Measurements from ENCODE around the gene GUK1. TPM values are rescaled to one million over a fixed set of nuclear protein-coding genes. Genes with fewer than 3 reads are reported as not detected.
A peak's percentile ranks its signal among the peaks of the same experiment; 100 is the strongest.

GUK1 gene
- total RNA-seq, 1 donor from 2014 or later = 718 TPM

DNA sequence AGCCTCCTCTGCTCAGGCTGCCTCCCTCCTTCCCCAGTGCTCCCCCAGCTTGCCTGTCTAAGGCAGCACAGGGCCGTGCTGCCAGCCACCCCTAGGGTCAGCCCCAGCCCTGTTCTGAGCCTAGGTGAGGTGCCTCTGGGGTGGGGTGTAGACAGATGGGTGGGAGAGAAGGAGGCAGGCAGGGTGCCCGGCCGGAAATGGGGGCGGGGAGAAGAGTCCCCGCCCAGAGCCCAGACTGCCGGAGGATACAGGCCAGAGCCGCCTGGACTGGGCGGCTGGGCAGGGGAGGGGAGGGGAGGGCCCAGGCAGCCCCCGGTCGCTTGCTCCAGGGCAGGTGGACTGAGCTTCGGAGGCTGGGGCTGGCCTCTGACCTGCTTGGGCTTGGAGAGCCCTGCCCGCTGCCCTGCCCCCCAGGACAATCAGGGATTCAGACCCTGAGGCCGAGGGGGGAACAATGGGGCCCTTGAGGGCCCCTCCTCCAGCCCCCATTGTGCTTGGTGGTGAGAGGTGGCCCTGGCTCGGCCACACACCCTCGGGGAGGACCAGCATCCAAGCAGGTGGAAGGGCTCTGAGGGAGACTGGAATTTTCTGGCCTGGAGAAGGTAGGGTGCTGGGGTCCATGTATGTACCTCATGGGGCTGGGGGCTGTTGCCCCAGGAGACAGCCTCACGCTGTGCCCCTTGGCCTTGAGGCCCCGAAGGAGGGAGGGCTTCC lies 9.5 kb downstream of the GUK1 start, which contains the start of gene GJC2:
GJC2 (plus strand) TSS at position 525 of the 714 bp plus-strand sequence. CDS start 7,829 bp downstream, outside the sequence.
- DNase-seq (ENCODE audit: low read depth in 2 of 2) = peak in 1 of 2 donors; percentile 22

DNA sequence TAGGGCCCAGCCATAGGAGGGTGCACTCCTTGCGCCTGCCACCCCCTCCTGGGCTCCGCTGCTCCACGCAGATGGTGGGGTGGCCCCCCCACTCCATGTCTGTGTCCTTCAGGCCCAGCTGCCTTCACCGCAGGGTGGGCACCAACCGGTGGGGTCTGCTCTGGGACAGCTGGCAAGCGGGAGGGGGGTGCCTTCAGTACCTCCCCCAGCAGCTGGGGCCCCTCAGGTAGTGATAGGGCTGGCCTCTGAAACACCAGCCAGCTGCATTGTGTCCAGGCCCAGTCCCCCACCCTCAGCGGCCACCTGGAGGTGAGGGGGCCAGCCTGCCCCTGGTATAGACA lies 10.0 kb downstream of the GUK1 start:
- DNase-seq (ENCODE audit: low read depth in 2 of 2) = no peak

DNA sequence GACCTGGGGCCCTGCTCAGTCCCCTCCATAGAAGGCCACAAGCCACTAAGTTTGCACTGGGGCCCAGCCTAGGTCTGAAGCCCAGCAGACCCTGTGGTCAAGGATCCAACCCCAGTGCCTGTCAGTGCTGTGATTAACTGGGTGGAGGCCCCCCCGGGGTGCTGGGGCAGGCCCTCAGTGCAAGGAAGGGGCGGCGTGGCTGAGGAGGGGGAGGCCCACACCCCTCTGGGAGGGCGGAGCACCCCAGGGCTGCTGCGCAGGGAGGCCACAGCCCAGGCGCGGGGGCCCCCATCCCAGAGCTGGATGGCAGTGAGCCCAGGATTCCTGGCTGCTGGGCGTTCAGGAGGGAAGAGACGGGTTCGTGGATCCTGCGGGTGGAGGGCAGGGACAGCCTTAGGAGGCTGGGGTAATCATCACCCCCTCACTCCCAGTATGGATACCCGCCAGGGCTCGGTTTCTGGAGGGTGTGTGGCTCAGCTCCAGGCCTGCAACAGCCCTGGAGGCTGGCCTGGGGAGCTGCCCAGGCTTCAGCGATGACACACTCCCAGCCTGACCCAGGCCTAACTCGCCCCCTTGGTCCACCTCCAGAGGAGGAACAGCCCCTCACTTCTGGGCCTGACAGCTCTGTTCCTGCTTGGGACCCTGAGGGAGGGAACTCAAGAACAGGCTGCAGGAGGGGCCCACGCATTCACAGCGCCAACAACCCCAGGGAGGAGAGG lies 10.5 kb downstream of the GUK1 start:
- DNase-seq (ENCODE audit: low read depth in 2 of 2) = no peak

DNA sequence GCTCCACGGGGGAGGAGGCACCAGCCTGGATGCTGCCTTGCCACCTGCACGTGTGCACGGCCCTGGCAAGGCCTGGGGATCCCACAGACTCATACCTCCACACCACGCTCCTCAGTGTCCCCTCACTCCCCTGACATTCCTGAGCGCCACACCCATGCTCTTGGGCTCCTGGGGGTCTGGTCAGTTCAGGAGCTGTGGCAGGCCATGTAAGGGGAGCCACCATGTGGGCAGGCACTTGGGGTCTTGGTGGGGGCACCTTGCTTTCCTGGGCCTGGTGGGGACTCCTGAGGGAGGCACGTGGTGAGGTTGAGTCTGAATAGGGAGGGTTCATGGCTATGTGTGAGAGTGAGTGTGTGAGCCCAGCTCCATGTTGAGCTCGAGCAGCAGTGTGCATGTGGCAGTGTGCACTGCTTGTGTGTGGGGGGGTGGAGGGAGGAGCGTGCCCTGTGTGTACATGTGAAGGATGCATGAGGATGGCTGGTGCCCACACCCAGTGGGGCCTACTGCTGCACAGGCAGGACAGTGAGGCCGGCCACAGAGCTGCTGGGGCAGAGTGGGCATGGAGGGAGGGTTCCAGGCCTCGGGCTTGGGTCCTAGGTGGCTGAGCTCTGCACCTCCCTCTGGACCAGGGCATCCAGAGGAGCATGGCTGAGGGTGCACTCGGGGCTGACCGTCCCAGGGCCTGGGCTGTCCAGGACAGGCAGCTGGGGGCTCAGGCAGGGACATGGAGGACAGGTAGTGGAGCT lies 11.3 kb downstream of the GUK1 start:
- no peak for DNase-seq (ENCODE audit: low read depth in 2 of 2)

DNA sequence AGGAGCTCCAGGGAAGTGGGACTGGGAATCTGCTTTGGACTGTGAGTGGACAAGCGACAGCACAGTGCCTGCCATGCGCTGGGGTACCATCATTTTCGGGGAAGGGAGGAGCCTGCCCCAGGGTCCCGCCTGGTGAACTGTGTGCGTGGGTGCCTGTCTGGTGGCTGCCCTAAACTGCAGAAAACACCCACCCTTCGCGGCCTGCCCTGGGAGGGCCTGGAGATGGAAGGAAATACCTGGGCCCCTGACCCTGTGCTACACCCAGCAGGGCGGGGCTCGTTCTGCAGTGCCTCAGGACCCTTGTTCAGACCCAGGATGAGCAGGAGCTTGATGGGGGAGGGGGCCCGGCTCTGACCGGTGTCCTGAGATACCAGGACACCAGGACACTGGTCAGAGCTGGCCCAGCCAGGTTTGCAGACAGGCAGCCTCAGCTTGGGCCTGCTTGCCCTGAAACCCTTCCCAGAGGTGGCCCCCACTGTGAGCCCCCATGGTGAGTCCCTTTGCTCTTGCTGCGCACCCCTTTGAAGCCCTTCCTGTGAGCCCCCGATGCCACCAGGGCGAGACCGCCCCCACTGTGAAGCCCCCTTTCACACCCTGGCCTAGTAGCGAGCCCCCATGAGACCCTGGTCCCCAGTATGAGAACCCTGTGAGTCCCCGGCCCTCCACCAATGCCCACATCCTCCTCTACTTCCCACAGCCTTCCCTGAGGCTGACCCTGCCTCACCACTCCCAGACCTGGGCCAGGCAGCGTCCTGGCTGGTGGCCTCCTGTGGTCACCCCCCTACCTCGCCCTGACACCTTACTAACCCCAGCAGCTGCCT lies 12.2 kb downstream of the GUK1 start:
- no peak for DNase-seq (ENCODE audit: low read depth in 2 of 2)

DNA sequence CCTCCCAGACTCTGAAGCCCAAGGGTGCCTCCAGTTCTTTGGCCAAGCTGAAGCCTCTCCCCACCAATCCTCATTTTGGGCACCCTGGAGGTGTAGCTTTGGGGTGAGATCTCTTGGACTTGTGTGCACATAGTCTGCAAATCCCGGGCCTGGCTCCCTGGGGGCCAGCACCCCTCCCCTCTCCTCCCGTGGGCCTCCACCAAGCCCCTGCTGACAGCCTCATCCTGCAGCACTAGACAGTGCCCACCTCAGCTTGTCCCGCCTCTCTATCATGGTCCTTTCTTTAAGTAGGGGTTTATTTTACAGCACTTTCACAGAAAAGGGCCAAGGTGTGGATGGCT lies 12.8 kb downstream of the GUK1 start:
- DNase-seq (ENCODE audit: low read depth in 2 of 2) = no peak

DNA sequence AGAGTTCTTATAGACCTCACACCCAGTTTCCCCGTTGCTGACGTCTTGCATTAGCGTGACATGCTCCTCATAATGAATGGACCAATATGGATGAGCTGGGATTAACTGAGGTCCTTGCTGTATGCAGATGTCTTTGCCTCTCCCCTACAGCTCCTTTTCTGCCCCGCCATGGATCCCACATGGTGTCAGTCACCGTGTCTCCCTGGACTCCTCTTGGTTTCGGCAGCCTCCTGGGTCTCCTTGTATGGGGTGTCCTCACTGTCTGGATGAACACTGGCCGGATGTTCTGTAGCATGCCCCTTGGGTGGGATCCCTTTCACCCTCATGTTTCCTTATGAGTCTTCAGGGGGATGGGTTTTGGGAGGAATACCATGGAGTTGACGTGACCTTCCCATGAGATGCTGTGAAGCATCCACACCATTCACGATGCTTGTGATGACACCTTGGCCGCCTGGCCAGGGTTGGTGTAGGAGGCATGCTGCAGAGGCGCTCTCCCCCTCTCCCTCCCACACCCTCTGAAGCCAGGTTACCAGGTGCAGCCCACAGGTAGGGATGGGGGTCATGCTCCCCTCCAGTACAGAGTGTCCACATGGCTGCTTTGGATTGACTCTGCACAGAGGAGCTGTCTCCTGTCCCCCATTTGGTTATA lies 14.1 kb downstream of the GUK1 start:
- no peak for DNase-seq (ENCODE audit: low read depth in 2 of 2)

DNA sequence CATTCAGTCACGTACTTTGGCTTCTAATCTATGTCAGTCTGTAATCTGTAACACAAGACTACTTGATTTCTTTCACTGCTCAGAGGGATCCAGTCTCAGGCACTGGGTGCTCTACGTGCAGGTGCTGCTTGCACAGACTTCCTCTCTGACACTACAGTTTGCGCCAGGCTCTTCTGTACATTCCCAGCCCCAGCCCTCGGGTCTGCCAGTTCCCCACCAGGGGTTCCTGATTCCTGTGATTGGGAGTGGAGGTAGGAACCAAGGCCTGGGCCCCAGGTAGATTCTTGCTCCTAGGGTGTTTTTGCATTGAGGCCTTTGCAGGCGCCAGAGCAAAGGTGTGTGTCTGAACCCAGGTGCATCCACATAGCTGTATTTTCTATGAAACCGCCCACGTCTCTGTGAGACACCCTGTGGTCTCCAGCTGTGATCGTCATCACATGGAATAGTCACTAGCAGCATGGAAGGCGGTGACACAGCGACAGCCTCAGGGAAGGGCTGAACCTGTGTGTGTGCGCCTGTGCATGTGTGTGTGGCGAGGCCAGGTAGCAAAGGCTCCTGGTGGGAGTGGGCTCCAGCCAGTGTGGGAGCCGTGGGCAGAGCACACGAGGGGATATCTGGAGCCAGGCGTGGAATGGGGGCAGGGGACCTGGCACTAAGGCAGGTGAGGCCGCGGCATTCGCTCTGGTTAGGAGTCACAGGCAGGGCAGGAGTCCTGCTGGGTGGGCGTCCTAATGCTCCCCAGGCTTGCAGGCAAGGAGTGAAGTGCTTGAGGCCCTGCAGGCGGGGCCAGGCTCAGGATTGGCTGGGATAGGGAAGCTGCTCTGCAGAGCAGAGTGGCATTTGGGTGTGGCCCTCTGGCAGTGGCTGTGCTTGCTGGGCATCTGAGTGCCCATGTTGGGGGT lies 14.8 kb downstream of the GUK1 start:
- no peak for DNase-seq (ENCODE audit: low read depth in 2 of 2)

DNA sequence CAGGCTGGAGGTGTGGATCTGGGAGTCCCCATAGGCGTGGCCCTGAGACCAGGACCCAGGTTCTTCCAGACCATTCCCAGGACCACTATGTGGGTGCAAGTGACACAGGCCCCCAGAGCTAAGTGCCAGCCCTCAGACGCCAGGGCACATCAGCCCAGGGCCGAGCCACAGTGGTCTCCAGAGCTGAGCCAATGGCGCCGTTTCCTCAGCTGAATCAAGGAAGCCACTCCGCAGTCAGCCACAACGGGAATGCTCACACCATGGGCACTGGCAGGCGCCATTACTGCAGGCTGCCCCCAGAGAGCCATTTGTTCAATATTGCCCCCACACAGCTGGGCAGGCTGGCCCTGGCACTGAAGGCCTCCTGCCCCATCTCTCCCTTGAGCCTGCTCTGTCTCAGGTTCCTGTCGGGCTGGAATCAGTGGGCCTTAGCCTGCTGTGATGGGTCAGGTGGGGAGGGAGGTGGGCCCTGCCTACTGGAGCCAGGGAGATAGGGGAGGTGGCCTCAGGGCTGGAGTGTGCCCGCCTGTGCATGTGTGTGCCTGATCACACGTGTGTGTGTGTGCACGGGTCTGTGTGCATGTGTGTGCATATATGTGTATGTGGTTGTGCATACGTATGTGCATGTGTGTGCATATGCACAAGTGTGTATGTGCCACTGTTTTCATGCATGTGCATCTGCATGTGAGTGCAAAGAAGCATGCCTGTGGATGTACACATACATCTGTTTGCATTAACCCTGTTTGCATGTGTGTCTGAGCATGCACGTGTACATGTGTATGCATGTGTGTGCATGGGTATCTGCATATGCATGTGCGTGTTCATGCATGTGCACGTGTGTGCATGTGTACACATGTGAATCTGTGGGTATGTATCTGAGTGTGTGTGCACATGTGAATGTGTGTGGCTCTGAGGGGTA lies 15.8 kb downstream of the GUK1 start:
- DNase-seq (ENCODE audit: low read depth in 2 of 2) = no peak

DNA sequence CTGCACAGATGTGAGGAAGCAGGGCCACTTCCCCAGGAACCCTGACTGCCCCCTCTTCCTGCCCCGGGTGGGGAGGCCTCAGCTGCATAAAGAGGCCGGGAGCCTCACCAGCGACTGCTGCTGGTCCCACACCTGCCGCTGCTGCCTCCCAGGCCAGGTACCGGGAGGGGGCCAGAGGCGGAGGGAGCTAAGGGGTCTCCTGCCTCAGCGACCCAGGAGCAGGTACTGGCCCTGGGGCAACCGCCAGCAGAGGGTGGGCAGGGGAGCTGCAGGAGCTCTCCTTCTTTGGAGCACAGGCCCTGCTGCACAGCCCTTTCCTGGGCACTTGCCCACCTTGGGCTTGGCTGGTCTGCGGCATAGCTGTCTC lies 16.4 kb downstream of the GUK1 start:
- no peak for DNase-seq (ENCODE audit: low read depth in 2 of 2)

DNA sequence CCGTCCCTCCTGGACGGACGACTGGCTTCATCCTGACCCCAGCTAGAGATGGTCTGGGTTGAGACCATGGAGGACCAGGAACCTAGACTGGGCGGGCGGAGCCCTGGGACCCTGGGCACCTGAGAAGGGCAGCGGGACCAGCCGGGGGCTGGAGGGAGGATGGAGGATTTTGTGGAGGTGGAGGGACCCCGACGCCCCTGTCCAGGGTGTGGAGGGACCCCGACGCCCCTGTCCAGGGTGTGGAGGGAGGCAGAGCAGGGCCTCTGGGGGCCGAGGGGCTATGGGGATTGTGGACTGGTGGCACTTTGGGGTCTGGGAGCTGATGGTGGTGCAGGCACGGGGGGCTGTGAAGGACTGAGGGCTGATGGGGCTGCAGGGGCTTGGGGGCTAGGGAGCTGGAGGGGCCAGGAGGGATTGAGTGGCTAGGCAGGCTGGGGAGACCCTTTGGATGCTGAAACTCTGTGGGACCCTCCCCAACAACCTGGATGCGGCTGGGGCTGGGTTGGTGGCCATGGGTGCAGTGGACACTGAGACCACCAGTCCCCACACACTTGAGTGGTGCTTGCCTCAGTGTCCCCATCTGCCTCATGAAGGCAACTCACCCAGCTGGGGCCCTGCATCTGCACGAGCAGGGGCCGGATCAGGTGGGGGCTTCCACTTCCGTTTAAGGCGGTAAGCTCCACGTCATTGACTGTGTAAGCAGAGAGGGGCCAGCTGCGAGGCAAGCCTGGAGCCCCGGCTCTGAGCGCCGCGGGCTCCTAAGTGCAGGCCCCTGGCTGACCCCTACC lies 17.1 kb downstream of the GUK1 start:
- no peak for DNase-seq (ENCODE audit: low read depth in 2 of 2)

DNA sequence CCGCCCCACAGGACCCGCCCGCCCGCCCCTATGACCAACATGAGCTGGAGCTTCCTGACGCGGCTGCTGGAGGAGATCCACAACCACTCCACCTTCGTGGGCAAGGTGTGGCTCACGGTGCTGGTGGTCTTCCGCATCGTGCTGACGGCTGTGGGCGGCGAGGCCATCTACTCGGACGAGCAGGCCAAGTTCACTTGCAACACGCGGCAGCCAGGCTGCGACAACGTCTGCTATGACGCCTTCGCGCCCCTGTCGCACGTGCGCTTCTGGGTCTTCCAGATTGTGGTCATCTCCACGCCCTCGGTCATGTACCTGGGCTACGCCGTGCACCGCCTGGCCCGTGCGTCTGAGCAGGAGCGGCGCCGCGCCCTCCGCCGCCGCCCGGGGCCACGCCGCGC lies 17.6 kb downstream of the GUK1 start:
- DNase-seq (ENCODE audit: low read depth in 2 of 2) = no peak

DNA sequence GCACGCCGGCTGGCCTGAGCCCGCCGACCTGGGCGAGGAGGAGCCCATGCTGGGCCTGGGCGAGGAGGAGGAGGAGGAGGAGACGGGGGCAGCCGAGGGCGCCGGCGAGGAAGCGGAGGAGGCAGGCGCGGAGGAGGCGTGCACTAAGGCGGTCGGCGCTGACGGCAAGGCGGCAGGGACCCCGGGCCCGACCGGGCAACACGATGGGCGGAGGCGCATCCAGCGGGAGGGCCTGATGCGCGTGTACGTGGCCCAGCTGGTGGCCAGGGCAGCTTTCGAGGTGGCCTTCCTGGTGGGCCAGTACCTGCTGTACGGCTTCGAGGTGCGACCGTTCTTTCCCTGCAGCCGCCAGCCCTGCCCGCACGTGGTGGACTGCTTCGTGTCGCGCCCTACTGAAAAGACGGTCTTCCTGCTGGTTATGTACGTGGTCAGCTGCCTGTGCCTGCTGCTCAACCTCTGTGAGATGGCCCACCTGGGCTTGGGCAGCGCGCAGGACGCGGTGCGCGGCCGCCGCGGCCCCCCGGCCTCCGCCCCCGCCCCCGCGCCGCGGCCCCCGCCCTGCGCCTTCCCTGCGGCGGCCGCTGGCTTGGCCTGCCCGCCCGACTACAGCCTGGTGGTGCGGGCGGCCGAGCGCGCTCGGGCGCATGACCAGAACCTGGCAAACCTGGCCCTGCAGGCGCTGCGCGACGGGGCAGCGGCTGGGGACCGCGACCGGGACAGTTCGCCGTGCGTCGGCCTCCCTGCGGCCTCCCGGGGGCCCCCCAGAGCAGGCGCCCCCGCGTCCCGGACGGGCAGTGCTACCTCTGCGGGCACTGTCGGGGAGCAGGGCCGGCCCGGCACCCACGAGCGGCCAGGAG lies 18.3 kb downstream of the GUK1 start:
- no peak for DNase-seq (ENCODE audit: low read depth in 2 of 2)

DNA sequence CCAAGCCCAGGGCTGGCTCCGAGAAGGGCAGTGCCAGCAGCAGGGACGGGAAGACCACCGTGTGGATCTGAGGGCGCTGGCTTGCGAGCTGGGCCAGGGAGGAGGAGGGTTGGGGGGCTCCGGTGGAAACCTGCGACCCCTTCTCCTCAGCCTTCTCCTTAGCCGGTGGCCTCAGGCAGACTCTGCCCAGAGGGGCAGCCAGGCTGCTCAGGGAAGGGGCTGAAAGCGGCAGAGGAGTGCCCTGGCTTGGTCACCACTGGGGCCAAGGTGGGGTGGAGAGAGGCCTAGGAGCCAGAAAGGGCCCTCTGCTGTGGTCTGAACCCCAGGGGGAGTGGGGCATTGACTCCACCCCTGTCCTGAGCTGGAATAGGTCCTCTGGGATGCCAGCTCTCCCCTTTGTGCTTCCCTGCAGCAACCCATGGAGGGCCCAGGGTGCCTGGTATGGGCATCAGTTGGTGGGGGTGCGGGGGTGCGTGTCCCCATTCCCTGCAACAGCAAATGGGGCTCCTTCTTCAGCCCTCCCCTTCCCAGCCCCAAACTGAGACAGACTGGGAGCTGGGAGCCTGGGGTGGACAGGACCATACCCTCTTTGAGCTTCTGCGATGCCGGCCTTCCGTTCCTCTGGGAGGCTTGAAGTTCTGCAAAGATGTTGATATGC lies 19.1 kb downstream of the GUK1 start:
- DNase-seq (ENCODE audit: low read depth in 2 of 2) = no peak

DNA sequence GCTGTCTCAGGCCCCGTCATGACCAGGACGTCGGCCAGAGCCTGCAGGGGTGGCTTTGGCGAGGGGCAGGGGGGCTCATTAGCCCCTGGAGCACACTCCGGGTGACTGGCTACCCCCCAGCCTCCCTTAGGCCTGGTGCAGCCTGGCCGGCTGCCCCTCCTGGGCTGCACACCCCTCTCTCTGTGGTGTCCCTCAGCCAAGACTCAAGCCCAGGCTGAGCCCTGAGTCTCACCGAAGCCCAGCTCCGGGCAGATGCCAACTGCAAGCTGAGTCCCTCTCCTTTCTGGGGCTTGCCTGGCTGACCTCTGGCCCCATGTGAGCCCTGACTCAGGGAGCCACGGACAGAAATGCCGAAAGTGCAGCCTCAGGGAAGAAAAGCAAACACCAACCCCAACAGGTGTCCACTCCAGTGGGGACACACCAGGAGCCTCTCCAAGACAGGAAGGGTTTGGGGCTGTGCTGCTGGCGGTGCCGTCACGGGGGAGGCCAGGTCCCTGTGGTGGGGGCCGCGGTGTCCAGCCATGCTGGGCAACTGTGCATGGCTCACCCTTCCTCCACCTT lies 20.2 kb downstream of the GUK1 start:
- no peak for DNase-seq (ENCODE audit: low read depth in 2 of 2)

DNA sequence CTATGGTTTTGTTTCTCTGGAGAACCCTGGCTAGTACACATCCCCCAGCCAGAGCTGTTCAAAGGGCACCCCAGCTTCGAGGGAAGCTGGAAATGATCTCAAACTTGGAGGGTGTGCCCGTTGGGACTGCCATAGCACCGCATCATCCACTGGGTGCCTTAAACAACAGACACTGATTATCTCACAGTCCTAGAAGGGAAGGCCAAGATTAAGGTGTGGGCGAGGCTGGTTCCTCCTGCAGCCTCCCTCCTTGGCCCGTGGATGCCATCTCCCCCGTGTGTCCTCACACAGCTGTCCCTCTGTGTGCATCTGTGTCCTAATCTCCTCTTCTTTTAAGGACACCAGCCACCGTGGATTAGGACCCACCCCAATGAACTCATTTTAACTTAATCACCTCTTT lies 21.3 kb downstream of the GUK1 start:
- DNase-seq (ENCODE audit: low read depth in 2 of 2) = no peak

DNA sequence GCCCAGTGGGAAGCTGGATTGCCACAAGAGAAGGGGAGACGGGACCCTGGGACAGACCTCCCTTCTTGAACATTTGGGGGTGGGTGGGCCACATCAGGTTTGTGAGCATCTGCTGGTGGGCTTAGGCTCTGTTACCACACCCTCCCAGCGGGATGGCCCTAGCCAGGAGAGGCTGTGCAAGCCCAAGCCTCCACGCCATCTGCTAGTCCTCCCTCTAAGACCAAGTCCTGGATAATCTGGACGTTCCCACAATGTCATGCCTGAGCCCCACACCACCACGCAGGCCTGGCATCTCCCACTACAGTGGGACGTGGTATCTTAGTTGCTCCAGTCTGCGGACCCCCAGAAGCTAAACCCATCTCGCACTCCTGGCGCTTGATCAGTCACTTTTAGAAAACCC lies 21.8 kb downstream of the GUK1 start:
- DNase-seq (ENCODE audit: low read depth in 2 of 2) = no peak

Measured in dermis microvascular lymphatic vessel endothelial cell (primary cell).